GM19468 (cell line): ENCODE data around the gene TBCD.

Source experiments
- ATAC-seq: cut with Tn5 transposase; IDR thresholded peaks from one replicate; pipeline ENCODE4 v1.9.1; 2021; ENCODE audit warnings: mild to moderate bottlenecking, moderate library complexity, moderate number of reproducible peaks; ENCODE audit not compliant: unreplicated experiment; ENCODE audit errors: extremely low read depth

Gene TBCD

DNA sequence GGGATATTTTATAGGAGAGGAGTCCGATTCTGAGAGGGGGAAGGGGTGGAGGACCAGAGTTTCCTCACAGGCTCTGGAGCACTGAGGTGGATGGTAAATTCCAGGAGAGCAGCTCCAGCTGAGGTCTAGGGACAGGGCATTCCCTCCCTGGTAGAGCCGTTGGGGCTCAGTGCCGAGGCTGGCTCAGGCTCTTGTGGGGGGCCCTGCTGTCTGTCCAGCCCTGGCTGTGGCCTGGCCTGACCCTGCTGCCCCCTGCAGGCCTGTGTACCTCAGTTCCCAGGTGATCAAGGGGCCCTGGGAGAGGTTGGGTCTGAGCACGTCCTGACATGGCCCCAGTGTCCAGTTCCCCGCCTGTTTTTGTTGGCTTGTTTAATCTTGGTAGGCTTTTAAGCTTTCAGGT, 71.1 kb downstream of the TBCD start:
- no peak for ATAC-seq

DNA sequence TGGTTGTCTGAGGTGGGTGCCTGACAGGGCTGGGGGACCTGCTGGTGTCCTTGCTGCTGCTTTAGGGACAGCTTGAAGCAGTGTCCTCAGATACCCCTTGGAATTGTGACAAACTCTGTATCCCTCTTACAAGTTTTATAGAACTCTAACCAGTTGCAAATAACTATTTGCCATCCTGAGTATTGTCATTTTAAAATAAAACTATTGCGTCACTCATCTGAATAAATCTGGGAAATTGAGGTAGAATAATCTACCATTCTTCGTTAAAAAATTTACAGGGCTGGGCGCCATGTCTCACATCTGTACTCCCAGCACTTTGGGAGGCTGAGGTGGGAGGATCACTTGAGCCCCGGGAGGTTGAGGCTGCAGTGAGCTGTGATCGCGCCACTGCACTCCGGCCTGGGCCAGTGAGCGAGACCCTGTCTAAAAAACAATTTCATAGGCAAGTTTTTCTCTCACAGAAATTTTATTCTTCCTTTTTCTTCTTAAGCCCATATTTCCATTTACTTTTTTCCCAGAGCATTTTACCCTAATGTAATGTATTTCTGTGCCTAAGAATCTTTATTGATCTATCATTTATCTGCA, 73.8 kb downstream of the TBCD start:
- no peak for ATAC-seq

DNA sequence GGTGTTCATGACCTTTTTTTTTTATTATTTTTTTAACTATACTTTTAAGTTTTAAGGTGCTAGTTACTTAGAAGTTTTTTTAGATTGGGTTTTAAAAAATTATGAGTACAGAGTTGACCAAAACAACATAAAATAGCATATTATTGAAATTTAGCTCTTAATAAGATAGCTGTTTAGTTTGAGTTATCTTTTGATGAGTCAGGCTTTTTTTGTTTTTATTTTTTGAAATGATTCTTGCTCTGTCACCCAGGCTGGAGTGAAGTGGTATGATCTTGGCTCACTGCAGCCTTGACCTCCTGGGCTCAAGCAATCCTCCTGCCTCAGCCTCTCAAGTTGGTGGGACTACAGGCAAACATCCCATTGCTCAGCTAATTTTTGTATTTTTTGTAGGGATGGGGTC, 74.3 kb downstream of the TBCD start:
- no peak for ATAC-seq

DNA sequence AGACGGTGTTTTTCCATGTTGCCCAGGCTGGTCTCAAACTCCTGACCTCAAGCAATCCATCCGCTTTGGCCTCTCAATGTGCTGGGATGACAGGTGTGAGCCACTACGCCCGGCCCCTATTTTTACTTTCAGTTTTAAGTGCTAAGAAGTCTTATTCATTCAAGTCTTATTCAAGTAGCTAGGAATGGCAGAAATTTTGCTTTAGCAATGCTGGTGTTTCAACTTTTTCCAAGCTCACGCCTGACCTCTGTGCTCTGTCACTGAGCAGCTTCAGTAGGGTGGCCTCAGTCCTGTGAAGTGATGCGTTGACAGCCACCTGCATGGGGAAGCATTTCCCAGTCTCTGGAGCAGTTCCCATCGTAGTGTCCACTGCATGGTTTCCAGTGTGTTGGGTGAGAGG, 75.1 kb downstream of the TBCD start:
- ATAC-seq = no peak

- ATAC-seq = no peak
Observed at GRCh38 chr17:82828875-82829487, 77.1 kb downstream of the TBCD start.

- no peak for ATAC-seq
Observed at GRCh38 chr17:82830249-82830661, 78.4 kb downstream of the TBCD start.

DNA sequence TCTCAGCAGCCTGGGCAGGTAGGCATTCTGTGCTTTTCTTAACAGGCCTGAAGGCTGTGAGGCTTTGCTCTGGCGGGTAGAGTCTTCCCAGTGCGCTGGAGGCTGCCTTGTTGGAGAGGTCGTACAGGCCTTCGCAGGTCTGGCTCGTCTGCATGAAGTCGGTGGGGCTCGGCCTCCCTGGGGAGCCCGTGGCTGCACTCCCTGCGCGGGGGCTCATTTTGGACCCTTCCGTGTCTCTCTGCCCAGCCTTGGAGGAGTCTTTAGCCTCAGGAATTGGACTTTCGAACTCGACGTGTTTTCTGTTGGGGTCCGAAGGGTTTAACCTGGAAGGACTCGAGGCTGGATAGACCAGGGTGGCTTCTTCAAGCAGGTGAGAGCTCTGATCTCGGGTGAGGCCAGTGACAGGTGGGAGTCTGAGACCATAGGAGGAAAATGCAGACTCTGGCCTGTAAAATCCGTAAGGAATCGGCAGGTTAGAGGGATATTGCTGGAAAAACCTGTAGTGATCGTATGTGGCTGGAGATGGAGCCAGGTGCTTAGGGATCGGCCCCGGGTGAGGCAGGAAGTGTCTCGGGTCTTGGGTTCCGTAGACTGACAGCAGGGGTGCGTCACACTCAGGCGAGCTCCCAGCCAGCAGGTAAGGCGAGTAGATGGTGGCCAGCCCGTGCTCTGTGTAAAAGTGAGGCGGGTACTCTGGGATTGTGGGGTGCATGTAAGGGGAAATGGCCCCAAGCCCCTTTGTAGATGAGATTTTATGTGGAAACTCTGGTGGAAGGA, 79.4 kb downstream of the TBCD start:
- no peak for ATAC-seq

GRCh38 chr17:82831818-82832200, 79.9 kb downstream of the TBCD start:
- ATAC-seq = no peak

- ATAC-seq = no peak
Observed at GRCh38 chr17:82832411-82832810, 80.5 kb downstream of the TBCD start.

DNA sequence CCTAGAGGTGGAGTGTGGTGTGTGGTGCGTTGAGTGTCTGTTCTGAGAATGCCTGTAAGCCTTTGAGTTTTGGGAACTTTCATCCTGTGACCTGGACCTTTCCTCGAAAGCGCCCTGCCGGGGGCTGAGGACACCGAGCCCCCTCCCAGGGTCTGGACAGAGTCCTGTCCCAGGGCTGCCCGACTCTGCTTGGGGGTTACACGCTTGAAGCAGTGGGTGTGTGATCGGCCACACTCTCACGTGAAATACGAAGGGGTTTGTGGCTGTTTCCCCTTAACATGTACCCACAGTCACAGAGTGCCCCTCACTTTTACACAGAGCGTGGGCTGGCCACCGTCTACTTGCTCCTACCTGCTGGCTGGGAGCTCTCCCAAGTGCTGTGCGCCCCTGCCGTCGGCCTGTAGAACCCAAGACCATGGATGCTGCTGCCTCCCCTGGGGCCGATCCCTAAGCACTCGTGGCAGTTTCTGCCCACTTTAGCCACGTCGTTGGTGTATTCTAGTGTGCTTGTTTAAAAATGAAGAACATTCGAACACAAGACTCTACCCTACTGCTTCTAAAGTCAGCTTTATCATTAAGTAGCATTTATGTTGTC, 81.1 kb downstream of the TBCD start:
- ATAC-seq = no peak

GRCh38 chr17:82835122-82835521, 83.3 kb downstream of the TBCD start:
- ATAC-seq = no peak

DNA sequence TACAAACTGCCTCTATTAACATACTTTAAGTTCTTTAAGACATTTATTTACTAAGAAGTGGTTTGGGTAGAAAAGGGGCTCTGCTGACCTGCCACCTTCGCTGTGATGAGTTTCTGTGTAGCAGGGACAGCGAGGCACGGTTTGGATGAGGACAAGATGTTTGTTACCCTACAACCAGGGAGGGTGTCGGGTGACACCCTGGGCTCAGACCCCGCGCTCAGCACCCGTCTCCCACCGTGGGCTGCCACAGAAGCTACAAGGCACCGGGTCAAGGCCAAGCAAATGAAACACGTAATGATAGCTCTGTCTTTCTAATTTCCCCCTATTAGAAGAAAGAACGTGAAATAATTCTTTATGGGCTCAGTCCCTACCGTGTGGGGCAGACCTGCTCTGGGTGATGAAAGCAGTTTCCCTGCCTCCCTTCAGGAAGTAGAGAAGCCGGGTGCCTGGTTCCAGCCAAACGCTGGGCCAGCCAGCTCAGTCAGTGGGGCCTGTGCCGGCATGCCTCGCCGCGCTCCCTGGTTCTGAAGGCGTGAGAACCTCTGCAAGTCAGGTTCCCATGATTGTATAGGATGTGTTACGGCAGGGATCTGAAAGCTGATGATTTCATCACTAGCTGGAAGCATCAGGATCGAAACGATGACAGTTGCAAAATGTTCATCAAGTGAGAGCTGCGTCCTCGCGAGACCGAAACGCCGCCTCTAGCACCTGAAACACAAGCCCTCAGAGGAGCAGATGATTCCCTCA, 84.1 kb downstream of the TBCD start:
- ATAC-seq = no peak

- ATAC-seq = no peak
Observed at GRCh38 chr17:82836823-82837357, 85.0 kb downstream of the TBCD start.

DNA sequence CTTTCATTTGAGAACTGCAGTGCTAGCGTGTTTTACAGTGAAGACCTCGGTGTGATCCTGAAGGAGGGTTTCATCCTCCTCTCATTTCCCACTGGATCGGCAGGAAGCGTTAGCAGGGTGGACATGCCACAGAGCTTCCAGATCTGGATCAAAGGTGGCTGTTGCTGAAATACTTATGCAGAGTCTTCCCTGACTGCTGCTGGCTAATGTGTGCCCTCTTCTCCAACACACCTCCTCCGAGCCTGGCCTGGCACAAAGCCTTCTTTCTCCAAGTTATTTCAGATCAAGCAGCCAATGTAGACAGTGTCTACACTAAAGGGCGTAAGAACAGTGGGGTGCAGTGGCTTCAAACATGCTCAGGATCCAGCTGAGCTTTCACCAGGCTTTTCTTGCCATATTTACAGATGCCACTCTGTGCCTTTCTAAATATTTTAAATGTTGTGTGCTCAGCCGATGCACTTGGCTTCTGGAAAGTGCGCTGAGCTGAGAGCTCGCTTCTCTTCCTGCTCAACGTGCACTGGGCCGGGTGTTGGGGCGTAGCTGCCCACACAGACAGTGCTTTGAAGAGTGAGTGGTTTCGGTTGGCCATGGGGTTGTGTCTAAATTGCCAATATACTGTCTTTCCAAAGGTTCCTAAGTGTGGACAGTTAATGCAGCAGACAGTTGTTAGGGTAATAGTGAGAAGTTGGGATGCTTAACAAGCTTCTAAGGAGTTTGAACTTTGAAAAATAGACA, 85.9 kb downstream of the TBCD start:
- ATAC-seq = no peak

DNA sequence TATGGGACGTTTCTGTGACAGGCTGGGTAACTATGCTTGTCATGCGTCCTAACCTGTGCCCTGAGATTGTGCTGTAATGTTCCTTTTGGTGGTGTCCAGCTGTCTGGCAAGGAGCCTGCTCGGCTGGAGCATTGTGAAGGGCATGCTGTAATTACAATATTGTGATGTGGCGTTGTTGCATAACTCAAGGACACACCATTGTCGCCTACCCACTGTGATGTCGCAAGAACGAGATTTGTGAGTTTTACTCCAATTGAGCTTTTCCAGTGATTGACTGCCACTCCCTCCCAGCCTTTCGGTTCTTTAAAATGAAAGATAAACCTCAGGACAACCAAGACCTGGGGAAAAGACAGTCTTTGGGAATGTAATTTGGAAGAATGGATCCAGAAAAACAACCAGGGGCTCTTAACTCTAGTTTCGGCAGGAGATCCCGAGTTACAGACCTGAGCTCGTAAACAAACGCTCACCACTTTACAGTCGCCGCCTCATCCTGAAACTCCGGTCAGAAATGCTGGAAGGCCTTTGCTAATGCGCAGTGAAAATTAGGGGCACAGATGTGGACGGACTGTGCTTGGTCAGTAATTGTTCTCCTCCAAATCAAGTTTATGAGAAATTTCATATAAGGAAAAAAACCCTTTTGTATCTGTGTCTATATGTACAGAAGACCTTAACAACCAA, 86.7 kb downstream of the TBCD start:
- ATAC-seq = no peak

DNA sequence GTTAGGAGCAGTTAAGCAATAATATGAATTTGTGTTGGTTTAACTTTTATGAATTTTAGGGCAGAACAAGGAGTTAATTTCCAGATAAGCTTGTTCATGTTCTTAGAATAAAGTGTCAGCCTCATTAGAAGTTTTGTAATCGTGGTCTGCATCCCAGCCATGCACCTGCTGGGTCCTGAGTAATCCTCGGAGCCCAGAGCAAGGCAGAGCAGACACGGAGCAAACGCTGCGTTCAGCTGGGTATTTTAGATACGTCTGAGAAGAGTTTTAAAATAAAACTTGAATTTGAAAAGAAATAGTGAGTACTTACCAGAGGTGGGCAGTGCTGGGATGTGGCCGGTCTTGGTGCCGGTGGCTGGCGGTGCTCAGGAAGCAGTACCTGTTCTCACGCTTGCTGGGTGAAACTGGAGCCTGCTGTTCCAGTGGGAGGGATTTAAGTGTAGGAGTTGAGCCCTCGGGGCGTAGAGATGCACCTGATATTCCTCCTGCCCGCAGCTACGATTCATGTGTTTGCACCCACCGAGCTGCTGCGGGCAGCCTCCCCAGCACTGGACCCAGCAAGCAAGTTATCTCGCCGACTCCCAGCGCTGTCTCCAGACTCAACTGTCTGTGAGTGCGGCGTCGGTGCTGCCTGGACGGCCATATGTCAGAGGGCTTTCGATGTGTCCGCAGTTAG, 87.9 kb downstream of the TBCD start, which contains the start of gene ZNF750:
Gene ZNF750, minus strand, starts transcription at position 406 of the 676 bp plus-strand sequence. CDS start 7,568 bp downstream, outside the sequence.
- no peak for ATAC-seq

DNA sequence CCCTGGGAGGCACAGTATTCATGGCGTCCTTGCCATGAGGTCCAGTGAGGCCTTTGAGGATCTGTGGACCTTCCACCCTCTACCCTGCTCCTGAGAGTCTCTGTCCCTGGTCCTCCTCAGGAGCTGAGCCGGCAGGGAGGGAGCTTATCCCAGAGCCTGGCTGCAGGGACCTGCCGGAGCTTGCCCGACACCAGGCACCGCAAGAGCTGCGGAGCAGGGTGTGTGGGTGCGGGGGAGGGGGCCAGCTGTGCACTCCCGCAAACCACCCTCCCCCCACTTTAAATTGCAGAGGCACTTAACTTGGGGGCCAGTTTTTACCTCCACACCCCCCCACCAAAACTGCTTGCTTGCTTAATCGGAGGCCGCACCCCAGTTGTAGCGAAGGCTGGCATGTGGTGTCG, 88.6 kb downstream of the TBCD start:
- no peak for ATAC-seq

DNA sequence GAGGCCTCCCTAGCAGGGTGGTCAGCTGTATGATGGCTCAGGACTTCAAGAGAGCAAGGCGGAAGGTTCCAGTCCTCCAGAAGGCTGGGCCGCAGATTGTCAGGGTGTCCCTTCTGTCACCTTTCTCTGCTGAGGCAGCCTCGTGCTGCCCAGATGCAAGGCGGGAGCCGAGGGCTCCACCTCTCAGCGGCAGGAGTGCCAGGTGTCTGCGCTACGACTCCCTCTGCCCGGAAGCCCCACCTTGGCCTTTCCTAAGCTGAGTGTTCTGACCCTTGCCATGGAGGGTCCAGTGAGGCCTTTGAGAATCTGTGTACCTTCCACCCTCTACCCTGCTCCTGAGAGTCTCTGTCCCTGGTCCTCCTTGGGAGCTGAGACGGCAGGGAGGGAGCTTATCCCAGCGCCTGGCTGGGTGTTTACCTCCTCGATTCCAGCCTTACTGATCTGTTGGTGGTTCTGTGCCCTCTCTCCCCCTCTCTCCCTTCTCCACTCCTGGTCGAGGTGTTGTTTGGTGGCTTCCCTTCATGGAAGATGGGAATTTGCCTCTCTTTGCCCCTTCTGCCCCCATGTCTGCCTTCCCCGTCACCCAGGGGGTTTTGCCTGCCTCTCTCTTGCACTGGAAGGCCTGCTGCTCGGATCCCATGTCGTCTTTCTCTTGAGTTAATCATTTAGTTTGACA, 90.2 kb downstream of the TBCD start:
- ATAC-seq = no peak
